ENCODE measurements around the gene PPA1.

GRCh38 chr10:70191161-70191971 is 41.9 kb downstream of the PPA1 start:
- no peak for TF ChIP-seq CTCF (IDR thresholded peaks at IDR 0.05)
- TF ChIP-seq EZH2 (IDR thresholded peaks at IDR 0.05; ENCODE audit: borderline replicate concordance, insufficient read depth, low read depth, low read length, poor library complexity, severe bottlenecking) = no peak

All from B cell (primary cell).